GM21717 (cell line): ENCODE measurements around the gene UGDH.
"Not testable (repeated sequence)": the region's sequence is repeated elsewhere in the genome, so short reads cannot be mapped to it uniquely, and the experiment has no call there.

Experiments
- ATAC-seq: cut with Tn5 transposase; IDR thresholded peaks from one replicate; pipeline ENCODE4 v1.9.1; 2021; ENCODE audit warnings: mild to moderate bottlenecking, moderate library complexity; ENCODE audit not compliant: unreplicated experiment

Gene UGDH

DNA sequence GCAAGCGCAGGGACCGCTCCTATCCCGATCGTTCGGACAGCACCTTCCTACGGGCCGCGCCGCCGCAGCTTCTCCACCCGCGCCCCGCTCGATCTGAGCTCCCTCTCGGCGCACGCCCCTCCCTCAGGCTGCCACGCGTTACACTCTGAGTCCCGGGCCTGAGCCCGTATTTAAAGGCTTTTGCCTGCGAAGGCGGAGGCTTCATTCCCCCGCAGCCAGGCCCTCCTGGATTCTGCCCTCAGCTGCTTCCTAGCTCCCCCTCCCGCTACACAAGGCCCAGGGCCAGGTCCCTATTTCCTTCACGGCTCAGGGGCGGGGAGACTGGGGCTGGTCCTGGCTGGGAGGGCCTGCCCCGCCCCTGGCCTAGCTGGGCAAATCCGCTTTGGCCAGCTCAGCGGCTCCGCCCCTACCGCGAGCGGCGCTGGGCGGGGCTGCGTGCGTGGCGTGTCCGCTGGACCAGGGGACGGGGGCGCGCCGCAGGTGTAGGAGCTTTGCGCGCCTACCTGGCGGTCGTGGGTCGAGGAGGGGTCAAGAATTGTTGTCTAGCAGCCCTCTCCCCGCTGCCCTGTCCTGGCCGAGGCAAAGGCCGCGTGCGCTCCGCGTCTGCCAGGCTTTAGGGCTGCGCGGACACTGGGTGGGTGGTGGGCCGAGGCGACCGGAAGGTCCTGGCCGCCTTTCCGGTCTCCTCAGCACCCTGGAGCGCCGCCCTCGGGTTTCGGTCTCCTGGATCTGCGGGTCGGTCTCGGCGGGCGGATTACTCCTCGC, at the start of gene UGDH:
UGDH (minus strand) TSS at position 144 of the 765 bp plus-strand sequence. CDS start 5,927 bp downstream, outside the sequence.
- ATAC-seq: peak; percentile 96

DNA sequence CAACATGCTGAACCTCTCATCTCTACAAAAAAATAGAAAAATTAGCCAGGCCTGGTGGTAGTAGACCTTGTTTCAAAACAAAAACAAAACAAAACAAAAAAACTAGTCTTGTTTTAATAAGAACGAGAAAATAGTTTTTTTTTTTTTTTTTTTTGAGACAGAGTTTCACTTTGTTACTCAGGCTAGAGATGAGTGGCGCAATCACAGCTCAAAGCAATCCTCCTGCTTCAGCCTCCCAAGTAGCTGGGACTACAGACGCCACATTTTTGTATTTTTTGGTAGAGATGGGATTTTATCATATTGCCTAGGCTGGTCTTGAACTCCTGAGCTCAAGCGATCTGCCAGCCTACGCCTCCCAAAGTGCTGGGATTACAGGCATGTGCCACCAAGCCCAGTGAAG, 47.7 kb upstream of the UGDH start:
- ATAC-seq: no peak

DNA sequence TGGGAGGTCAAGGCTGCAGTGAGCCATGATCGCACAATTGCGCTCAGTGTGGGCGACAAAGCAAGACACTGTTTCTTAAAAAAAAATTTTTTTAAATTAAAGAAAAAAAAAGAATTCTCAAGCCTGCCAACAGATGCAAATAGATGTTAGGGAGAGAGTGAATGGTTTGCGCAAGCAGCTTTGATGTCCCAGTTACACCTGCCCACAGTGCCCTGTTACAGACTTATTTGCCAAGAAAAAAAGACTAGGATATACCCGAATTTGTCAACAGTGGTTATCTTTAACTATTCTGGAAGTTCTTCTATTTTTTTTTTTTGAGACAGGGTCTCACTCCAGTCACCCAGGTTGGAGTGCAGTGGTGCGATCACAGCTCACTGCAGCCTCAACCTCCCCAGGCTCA, 44.3 kb upstream of the UGDH start:
- no peak for ATAC-seq

DNA sequence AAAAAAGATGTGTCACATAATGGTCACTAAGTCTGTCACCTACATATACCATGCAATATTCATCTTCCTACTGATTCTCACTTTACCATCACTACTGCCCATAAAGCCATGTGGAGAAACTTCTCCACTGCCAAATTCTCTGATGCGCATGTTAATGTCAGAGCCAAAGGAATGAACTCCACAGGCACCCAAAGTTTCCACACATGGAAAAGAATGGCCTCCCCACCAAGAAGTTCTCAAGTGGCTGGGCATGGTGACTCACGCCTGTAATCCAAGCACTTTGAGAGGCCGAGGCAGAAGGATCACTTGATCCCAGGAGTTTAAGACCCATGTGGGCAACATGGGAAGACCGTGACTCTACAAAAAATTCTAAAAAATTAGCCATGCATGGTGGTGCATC, 43.8 kb upstream of the UGDH start:
- ATAC-seq: no peak

DNA sequence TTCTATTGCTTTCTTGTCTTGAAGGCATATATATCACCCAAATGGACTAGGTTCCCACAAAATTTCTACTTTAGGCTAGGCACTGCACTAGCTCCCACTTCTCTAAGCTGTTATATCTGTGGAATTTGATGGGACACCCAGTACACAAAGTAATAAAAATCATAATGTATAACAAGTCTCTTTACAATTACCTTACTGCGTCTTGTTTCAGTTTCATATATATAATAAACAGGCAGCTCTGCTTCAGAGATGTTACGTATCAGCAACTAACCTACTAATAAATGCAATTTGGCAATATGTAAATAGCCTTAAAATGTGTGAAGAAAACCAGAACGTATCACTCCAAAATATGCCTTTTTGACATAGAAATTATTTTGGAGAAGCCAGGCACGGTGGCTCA, 42.0 kb upstream of the UGDH start:
- ATAC-seq: no peak

DNA sequence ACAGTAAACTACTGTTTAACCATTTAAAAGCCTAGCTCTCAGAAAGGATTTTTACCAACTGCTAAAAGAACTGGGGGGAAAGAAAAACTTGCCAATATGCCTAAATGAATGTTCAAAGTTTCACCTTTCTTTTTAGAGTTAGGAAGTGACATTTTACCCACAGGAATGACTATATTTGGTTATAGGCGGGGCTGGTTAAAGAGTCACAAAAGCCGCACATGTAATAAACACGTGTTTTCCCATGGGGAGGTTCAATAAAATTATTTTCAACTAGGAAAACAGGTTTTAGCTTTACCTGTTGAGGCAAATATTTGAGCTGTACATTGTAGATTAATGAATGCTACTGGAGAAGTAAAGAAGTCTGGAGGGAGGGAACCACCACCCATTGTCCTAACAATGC, 41.6 kb upstream of the UGDH start:
- ATAC-seq: no peak

DNA sequence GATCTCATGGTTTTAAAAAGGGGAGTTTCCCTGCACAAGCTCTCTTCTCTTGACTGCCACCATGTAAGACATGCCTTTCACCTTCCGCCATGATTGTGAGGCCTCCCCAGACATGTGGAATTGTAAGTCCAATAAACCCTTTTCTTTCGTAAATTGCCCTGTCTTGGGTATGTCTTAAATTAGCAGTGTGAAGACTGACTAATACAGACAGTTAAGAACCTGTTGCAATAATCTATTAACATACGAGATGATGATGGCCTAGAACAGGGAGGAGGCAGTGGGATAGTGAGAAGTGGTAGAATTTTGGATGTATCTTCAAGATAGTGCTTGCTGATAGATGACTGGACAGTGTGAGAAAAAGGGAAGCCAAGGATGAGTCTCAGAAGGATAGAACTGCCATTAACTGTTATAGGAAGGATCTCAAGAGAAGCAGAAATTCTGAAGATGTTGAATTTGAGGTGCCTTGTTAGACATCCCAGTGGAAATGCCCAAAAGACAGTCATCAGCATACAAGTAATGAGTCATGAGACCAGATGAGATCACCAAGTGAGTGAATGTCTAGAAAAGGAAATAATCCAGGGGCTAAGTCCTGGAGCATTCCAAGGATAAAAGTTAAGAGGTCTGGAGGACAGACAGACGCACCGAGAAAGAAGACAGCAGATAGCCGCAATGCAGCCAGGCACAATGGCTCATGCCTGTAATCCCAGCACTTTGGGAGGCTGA, 38.8 kb upstream of the UGDH start:
- no peak for ATAC-seq

DNA sequence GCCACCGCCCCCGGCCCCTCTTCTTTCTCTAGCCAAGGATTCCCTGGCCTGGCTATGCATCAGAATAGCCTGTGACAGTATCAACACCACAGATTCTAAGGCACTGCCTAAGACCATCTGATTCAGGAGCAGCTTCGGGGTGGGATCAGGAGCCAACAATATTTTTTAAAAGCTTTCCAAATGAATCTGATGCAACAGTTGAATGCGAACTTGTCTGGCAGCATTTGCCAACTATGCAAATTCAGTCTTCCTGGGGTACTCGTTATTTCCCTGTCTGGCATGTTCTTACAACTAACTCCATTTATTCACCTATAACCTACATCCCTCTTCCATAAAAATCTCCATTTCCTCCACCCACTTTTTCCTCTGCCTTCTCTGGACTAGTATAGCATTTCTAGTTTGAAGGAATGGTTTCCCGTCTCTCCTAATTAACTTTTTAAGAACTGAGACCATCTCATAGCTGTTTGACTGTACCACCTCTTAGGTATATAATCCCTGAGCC, 36.2 kb upstream of the UGDH start:
- ATAC-seq: no peak

DNA sequence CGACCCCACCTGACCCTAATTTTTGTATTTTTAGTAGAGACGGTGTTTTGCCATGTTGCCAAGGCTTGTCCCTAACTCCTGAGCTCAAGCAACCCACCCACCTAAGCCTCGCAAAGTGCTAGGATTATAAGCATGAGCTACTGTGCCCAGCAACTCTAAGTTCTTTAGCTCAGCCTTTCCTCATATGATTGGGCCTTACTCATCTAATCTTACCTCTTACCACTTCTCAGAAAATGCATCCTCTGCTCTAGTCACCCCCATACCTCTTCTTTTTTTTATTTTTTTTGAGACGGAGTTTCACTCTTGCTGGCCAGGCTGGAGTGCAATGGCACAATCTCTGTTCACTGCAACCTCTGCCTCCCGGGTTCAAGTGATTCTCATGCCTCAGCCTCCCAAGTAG, 35.6 kb upstream of the UGDH start:
- ATAC-seq: no peak

DNA sequence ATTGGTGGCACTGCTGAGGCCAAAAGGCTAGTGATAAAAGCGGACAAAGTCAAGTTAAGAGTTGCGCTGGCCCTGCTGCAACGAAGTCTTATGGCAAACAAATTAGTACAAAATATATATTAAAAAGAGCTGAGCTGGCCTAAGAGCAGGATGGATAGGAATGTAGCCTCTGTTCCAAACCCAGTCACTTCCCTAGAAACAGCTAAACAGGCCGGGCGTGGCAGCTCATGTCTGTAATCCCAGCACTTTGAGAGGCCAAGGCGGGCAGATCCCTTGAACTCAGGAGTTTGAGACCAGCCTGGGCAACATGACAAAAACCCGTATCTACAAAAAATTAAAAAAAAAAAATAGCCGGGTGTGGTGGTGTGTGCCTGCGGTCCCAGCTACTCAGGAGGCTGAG, 32.4 kb upstream of the UGDH start:
- no peak for ATAC-seq

DNA sequence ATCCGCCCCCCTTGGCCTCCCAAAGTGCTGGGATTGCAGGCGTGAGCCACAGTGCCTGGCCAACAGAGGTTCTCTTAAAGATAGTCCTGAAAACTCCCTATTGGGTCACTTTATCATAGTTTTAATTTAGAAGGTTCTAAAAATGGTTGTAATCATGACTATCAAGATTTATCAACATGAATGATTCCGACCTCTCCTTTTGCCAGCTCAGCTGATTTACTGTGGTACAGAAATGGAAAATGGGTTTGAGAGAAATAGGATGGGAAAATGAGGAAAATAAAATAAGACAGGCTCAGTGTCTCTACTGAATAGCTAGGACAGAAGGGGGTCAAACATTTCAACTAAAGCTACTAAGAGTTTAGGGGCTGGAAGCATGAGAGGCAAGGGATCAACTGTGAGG, 28.2 kb upstream of the UGDH start:
- no peak for ATAC-seq

DNA sequence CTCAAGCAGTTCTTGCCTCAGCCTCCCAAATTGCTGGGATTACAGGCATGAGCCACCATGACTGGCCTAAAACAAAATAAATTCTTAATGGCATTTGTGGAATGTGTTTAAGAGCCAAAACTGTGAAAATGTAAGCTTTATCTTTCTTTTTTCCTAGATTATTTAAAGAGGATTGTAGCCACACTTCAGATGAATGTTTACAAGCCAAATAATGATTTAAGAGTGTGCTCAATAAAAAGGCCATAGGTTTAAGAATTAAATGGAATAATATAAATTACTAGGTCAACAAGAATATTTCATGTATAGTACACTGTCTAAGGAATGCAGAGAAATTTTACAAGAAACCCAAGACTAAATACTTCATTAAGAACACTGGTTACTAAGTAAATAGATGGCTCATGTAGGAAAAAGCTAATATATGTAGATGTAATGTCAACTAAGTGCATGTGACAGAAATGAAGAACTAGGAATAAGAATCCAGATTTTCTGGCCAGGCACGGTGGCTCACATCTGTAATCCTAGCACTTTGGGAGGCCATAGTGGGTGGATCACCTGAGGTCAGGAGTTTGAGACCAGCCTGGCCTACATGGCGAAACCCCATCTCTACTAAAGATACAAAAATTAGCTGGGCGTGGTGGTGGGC, 21.3 kb upstream of the UGDH start:
- ATAC-seq: no peak

DNA sequence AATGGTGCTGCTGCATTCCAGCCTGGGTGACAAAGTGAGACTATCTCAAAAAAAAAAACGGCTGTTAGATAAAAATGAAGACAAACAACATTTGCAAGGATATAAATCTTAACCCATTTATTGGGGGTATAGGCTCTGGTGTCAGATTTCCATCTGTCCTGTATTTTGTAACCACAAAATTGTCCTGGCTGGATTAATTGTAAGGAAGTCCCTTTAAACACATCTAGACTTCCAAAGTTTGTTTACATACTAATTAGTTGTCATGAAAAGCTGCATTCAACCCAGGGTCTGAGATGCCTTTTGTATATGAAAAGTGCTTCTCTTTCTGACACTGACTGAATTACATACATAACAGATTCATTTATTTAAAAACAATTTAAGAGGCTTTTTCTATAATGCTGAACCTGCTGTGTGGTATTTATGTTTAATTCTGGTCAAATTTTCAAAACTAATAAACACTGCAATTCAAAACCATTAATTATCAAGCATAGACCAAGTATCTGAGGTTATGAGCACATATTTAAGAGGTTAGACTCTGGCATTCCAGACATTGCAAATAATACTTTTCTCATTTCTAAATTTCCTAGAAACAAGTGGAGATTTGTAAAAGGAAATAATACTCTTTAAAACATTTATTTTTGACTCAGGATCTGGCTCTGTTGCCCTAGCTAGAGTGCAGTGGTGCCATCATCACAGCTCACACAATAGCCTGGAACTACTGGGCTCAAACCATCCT, 17.5 kb upstream of the UGDH start:
- ATAC-seq: no peak

DNA sequence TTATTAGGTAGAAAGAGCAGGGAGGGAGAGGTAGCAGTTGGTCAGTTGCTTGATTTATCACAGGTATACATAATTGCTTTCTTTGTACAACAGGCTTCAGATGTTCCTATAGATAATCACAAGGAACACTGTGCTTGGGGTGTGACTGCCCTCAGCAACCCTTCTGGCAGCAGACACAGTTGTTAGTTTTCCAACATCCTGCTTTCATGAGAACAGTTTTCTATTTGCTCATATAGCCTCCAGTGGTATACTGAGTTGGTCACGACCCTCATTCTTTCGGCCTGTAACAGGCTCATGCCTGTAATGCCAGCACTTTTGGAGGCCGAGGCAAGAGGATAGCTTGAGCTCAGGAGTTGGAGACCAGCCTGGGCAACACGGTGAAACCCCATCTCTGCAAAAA, 16.8 kb upstream of the UGDH start:
- ATAC-seq: not testable (repeated sequence)

DNA sequence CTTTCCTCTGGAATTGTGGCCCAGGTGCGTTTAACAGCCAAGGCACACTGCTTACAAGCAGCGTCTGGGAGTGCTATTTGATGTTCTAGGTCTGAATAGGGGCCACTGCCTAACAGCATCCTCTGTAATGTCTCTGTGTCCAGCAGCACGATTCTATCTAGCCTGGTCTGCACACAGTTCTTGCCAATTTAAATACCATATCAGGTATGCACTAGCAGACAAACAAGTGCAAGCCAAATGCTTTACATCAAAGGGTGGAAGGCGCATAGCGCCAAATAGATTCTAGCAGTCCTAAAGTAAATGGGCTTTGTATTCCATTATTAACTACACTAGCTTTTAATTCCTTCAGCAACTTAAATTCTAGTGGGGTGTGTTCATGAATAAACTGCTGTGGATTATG, 15.8 kb upstream of the UGDH start:
- no peak for ATAC-seq

DNA sequence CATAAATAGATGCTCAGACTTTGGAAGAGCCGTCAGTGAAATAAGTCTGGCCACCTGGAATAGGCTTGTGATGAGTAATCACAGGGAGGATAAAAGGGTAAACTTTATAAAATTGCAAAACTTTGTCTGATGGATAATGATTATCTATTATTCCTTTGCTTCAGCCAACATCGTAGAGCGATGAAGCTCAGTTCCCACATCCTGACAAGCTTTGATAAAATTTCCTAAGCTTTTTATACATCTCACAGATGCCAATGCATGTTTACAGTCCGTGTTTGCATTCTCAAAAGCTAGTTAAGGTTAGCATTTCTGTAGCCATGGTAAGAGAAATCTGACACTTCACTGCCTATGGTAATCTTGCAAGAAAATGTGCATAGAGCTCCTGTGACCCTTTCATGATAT, 15.4 kb upstream of the UGDH start:
- ATAC-seq: no peak

DNA sequence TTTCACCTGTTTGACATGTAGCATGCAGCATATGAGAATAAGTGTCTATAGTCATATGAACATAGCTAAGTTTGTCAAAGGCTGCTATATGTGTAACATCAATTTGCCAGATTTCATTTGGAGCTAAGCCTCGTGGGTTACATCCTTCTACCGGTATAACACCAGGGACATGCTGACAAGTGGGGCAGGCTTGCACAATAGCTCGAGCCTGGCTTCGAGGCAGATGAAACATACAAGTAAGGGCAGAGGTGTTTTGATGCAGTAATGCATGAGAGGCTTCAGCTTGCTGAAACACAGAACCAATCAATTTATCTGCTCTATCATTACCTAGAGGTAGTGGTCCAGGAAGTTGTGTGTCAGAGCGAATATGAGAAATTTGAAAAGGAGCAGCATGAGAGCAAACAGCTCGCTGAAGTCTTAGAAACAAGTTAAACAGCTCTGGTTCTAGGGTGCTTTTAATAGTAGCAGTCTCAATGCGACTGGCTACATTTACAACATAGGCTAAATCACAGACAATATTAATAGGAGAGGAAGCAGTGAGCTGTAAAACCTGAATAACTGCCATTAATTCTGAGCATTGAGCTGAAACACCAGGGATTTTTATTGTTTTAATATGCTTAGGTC, 14.9 kb upstream of the UGDH start:
- ATAC-seq: no peak

DNA sequence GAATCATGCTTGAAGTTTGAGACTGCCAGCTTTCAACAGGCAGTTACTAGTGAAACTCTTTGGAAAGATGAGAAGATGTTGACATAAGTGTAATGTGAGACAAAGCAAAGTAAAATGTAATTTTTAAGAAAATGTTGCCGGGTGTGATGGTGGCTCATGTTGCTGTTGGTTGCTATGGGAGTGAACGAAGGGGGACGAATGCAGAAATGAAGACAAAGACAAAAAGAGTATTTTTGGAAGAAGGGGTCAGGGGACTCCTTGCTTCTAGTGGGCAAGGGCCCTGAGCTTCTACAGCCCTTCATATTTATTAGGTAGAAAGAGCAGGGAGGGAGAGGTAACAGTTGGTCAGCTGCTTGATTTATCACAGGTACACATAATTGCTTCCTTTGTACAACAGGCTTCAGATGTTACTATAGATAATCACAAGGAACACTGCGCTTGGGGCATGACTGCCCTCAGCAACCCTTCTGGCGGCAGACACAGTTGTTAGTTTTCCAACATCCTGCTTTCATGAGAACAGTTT, 11.9 kb upstream of the UGDH start:
- no peak for ATAC-seq

DNA sequence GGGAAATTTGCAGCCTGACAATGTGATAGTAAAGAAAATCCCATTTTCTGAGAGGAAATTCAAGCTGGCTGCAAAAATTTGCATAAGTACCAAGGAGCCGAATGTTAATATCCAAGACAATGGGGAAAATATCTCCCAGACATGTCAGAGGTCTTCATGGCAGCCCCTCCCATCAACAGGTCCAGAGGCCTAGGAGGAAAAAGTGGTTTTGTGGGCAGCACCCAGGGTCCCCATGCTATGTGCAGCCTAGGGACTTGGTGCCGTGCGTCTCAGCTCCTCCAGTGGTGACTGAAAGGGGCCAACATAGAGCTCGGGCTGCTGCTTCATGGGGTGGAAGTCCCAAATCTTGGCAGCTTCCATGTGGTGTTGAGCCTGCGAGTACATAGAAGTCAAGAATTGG, 6.3 kb upstream of the UGDH start:
- ATAC-seq: no peak

DNA sequence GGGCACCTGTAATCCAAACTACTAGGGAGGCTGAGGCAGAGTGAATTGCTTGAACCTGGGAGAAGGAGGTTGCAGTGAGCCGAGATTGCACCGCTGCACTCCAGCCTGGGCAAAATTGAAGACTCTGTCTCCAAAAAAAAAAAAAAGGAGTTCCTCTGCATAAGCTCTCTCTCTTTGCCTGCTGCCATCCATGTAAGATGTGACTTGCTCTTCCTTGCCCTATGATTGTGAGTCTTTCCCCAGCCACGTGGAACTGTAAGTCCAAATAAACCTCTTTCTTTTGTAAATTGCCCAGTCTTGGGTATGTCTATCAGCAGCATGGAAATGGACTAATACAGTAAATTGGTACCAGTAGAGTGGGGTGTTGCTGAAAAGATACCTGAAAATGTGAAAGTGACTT, 5.0 kb upstream of the UGDH start:
- not testable (repeated sequence) for ATAC-seq

DNA sequence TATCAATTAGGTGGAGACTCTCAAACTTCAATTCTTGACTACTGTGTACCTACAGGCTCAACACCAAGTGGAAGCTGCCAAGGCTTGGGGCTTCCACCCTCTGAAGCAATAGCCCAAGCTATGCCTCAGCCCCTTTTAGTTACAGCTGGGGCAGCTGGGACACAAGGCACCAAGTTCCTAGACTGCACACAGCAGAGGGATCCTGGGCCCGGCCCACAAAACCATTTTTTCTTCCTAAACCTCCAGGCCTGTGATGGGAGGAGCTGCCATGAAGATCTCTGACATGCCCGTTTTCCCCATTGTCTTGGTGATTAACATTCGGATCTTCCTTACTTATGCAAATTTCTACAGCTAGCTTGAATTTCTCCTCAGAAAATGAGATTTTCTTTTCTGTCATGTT, 3.4 kb upstream of the UGDH start:
- ATAC-seq: no peak
